Fibroblast of villous mesenchyme (primary cell): ENCODE data around the gene EPX. TPM values are rescaled to one million over a fixed set of nuclear protein-coding genes. Genes with fewer than 3 reads are reported as not detected.

Experiments used
- DNase-seq: peaks from one replicate; pipeline ENCODE4 v3.0.0-alpha.2; 2010; ENCODE audit warnings: low read depth
- H3K4me3 ChIP-seq: 2 replicates; pipeline ENCODE4 v1.5.1; 2011; ENCODE audit warnings: low read depth, mild to moderate bottlenecking, low read length
- total RNA-seq: library from RNA; depleted of rRNA; stranded (reverse); fragments of >200 nt; gene quantifications from 2 replicates; pipeline ENCODE4 v1.2.3, GENCODE V29; 2012
- TF ChIP-seq, protein P1 (sequence below): IDR thresholded peaks from 2 replicates; pipeline ENCODE4 v1.5.1; 2012; ENCODE audit warnings: low read depth, mild to moderate bottlenecking, low read length; ENCODE audit not compliant: insufficient read depth

Gene EPX
- total RNA-seq, 1 donor, result not detected

DNA sequence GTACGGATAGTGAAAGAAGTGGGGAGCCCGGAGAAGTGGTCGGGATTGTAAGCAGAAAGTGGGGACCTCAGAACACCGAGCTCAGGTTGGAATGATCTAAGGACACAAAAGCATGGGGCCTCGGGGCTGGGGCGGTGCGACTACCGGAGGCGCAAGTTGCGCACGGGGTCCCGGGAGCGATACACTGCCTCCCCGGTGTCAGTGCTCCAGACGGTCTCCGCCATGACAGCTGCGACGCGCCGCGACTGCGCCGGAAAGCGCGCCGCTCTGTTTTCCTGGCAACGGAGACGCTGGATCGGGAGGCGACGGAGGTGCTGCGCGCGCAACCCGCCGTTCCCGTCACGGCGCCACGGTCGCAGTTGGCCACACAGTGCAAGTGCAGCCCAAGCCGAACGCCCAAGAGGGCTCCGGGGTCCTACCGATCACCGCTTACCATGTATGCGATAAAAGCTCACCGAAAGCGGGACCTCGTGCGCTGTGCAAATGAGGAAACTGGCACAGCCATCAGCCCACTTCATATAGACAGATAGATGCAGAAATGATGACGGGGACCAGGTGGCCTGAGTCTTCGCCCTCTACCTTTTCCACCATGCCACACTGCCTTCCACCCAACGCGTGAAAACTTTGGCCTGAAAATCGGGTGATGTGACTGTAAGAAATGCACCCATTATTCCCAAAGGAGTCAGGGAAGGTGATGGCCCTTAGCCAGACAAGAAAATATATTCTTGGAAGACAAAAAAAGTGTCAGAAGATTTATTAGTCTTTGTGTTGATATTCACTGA lies 26.7 kb downstream of the EPX start, which contains the start of gene MKS1:
Gene MKS1, minus strand, starts transcription at position 249 of the 782 bp plus-strand sequence. Its CDS starts 25 bp downstream, at position 224.
- TF ChIP-seq, protein P1, sequence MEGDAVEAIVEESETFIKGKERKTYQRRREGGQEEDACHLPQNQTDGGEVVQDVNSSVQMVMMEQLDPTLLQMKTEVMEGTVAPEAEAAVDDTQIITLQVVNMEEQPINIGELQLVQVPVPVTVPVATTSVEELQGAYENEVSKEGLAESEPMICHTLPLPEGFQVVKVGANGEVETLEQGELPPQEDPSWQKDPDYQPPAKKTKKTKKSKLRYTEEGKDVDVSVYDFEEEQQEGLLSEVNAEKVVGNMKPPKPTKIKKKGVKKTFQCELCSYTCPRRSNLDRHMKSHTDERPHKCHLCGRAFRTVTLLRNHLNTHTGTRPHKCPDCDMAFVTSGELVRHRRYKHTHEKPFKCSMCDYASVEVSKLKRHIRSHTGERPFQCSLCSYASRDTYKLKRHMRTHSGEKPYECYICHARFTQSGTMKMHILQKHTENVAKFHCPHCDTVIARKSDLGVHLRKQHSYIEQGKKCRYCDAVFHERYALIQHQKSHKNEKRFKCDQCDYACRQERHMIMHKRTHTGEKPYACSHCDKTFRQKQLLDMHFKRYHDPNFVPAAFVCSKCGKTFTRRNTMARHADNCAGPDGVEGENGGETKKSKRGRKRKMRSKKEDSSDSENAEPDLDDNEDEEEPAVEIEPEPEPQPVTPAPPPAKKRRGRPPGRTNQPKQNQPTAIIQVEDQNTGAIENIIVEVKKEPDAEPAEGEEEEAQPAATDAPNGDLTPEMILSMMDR, result peak; percentile 55
- peak within 1 kb of the TSS; percentile 94 for H3K4me3 ChIP-seq
- peak; percentile 88 for DNase-seq

DNA sequence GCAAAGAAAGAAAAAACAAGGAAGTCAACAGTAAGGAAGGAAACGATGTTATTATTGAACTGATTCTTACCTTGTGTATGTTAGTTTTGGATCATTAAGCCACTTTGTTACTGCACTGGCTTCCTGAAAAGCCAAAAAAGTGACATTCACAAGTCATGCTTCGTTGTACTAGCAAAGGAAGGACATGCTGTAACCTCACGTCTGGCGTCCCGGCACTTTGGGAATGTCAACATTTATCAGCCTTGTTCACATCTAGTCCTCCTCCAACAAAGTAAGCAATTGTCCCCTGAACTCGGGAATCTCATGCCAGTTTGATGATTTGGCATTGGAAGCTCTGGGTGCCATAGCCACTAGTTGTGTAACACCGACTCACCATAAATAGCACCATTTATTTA lies 27.3 kb downstream of the EPX start:
- H3K4me3 ChIP-seq, result peak overlapping the region; percentile 94
- TF ChIP-seq, protein P1, result no peak
- no peak for DNase-seq

DNA sequence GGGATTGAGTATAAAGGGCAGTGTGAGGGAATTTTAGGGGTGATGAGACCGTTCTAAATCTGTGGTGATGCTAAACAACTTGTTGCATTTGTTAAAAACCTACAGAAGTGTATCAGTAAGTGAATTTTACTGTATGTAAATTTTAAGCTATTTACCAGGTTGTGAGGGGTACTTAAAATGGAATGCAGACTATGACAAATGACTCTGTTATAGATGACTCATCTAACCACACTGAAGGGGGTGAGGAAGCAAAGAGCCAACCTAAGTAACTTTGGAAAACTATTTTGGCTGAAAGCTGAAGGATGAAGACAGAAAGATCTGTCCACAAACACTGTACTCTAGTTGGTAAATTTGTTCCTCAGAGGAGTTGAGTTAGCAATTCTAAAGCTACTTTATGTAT lies 31.8 kb downstream of the EPX start:
- TF ChIP-seq, protein P1, result no peak
- H3K4me3 ChIP-seq, result no peak overlapping the region
- DNase-seq, result peak; percentile 28

DNA sequence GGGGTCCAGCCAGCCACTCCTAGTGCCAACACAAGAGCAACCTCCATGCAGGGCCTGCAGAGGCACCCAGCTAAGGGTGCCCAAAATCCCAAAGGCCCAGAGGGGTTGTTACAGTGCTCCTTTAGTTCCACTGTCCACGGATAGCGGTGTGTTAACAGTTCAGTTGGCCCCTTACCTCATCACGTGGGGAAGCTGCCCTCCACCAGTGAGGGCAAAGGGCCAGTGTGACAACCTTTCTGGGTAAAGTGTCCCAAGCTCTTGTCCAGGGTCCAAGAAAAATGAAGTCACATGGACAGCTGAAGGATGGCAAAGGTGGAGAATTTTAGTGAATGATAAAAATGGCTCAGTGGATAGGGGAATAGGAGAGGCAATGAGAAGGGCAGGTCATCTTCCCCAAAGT lies 35.2 kb downstream of the EPX start:
- H3K4me3 ChIP-seq, result no peak overlapping the region
- TF ChIP-seq, protein P1, result no peak
- DNase-seq, result no peak

DNA sequence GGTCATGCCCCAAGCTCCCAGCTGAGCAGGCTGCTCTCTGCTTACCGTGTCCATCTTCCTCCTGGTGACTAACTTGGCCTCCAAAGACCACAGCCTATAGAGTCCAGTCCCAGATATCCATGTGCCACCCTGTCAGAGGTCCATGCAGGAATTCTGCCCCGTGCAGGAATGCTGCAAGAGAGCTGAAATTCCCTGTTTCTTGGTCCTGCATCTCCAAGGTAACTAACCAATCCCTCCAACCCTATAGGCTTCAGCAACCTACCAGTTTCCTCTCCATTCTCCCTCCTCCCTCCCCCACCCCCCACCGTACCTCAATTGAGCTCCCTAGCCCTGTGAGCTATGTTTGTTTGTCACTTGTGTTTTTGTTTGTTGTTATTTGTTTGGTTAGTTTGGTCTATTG lies 36.2 kb downstream of the EPX start:
- no peak overlapping the region for H3K4me3 ChIP-seq
- no peak for DNase-seq
- TF ChIP-seq, protein P1, result no peak

DNA sequence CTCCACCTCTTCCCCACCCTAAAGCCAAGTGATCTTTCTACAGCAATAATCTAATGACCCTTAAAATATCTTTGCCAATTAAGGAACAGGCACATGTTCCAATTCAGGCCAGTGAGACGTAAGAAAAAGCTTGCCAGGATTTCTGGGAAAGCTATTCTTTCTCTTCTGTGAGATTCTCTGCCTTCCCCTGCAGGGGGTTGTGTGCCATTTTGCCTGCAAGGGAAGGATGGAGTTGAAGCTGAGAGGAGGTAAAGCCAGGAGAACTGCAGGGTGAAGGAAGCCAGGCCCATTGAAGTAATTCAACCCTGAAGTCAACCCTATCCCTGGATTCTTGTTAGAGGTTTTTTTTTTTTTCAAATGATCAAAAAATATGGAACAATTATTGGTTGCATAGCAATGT lies 36.9 kb downstream of the EPX start:
- DNase-seq, result no peak
- H3K4me3 ChIP-seq, result no peak overlapping the region
- TF ChIP-seq, protein P1, result no peak

DNA sequence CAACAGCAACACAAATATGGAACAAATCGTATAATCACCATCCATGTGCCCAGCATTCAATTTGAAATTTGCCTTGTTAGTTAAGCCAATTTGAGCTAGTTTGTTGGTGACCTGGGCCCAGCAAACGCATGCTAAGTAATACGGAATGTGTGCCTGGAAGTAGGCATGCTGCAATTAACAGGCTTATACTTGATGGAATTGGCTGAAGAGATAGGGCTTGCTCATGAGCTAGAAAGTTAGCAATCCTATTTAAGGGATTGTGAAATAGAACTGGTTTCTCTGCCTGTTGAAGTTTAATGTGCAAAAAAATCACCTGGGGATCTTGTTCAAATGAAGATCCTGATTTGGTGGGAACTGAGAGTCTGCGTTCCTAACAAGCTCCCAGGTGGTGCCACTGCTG lies 37.4 kb downstream of the EPX start:
- no peak for DNase-seq
- TF ChIP-seq, protein P1, result no peak
- no peak overlapping the region for H3K4me3 ChIP-seq
